AG09309 (cell line): ENCODE data around the gene ZC3H10.

Experiments used
- DNase-seq: peaks from one replicate; pipeline ENCODE4 v3.0.0-alpha.2; 2010; ENCODE audit warnings: low read depth
- H3K4me3 ChIP-seq: 2 replicates; pipeline ENCODE4 v1.5.1; 2011; ENCODE audit warnings: mild to moderate bottlenecking, low read depth, low read length, moderate library complexity; ENCODE audit not compliant: control insufficient read depth
- TF ChIP-seq, protein P1 (sequence below): IDR thresholded peaks from 2 replicates; pipeline ENCODE4 v1.5.1; 2011; ENCODE audit warnings: mild to moderate bottlenecking, low read depth, low read length, inconsistent platforms; ENCODE audit not compliant: insufficient read depth, control insufficient read depth; ENCODE audit errors: missing control alignments

ZC3H10 gene

DNA sequence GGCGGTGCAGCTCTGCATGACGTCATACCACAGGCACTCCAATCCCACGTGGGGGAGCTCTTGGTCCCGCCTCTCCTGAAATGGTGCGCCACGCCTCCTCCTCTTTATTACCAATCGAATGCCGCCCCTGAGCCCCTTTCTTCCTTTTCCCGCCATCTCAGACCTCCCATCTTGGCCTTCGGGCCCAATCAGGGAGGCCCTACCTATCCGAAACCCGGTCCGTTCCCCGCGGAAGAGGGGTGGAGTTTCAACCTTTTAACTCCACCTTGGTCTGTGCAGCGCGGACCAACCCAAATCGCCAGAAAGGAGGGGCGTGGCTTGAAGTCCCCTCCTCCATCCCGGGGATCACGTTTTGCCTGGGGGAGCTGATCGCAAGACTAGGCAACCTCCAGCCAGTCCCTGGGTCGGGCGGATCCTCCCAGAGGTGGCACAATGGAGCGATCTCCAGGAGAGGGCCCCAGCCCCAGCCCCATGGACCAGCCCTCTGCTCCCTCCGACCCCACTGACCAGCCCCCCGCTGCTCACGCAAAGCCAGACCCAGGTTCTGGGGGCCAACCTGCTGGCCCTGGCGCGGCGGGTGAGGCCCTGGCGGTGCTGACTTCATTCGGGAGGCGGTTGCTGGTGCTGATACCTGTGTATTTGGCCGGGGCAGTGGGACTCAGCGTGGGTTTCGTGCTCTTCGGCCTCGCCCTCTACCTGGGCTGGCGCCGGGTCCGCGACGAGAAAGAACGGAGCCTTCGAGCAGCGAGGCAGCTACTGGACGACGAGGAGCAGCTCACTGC lies 10.0 kb downstream of the ZC3H10 start, which contains the start of gene ESYT1:
Gene ESYT1, plus strand, starts transcription at position 380 of the 782 bp plus-strand sequence. Its CDS starts 53 bp downstream, at position 433.
- DNase-seq: peak; percentile 99
- peak within 1 kb of the TSS; percentile 95 for H3K4me3 ChIP-seq
- TF ChIP-seq, protein P1, sequence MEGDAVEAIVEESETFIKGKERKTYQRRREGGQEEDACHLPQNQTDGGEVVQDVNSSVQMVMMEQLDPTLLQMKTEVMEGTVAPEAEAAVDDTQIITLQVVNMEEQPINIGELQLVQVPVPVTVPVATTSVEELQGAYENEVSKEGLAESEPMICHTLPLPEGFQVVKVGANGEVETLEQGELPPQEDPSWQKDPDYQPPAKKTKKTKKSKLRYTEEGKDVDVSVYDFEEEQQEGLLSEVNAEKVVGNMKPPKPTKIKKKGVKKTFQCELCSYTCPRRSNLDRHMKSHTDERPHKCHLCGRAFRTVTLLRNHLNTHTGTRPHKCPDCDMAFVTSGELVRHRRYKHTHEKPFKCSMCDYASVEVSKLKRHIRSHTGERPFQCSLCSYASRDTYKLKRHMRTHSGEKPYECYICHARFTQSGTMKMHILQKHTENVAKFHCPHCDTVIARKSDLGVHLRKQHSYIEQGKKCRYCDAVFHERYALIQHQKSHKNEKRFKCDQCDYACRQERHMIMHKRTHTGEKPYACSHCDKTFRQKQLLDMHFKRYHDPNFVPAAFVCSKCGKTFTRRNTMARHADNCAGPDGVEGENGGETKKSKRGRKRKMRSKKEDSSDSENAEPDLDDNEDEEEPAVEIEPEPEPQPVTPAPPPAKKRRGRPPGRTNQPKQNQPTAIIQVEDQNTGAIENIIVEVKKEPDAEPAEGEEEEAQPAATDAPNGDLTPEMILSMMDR: no peak

DNA sequence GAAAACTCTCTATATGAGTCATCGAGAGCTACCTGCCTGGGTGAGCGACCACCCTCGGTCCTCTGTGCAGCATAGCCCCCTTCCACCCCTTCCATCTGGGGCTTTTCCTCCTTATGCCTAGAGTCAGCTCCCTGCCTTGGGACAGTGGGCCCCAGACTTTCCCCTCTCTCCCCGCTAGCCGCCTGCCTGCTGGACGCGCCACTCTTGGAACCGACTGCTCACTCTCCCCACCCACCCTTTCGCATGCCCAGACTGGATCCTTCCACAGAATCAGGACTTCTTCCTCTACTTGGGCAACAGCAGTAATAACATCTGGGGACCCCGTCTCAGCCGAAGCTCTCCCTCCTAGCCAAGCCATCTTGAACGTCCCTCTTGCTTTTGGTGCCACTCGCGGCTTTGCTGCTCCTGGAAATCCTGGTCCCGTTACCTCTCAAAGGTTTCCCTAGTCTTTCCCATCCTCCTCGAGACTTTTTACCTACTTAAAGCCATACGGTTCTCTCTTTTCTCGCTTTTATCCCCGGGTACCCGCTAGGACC lies 10.7 kb downstream of the ZC3H10 start:
- TF ChIP-seq, protein P1: no peak
- no peak for DNase-seq
- H3K4me3 ChIP-seq: peak overlapping the region; percentile 95

DNA sequence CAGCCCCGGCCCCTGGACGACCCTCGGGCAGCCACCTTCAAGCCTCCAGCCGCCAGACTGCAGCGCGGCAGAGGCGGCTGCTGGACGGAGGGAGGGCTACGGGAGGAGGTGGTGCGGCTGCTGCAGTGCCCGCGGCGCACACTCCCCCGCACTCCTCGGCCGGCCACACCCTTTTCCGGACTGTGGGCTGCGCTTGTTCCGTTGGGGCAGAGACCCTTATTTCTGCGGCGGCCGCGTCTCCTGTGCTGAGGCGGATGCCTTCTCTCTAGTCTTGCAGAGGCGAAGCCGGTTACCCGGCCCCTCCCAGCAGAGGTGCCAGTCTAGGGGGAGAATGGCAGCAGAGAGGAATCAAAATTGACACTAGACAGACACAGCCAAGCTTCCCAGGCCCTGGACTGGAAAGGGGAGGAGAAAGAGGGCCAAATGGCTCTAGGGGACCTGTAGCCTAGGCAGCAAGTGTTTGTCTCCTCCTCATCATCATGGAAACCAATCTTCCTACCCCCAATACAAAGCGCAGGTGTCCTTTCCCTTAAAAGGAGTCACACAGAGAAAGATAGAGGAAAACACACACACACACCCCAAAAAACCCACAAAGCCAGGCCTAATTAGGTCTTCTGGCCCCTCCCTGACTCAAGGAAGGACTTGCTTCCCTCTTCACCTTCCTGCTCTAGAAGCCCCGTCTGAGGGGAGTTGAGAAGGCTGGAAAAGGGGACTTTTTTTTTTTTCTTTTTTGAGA lies 11.3 kb downstream of the ZC3H10 start:
- no peak for DNase-seq
- TF ChIP-seq, protein P1: no peak
- H3K4me3 ChIP-seq: peak overlapping the region; percentile 95

DNA sequence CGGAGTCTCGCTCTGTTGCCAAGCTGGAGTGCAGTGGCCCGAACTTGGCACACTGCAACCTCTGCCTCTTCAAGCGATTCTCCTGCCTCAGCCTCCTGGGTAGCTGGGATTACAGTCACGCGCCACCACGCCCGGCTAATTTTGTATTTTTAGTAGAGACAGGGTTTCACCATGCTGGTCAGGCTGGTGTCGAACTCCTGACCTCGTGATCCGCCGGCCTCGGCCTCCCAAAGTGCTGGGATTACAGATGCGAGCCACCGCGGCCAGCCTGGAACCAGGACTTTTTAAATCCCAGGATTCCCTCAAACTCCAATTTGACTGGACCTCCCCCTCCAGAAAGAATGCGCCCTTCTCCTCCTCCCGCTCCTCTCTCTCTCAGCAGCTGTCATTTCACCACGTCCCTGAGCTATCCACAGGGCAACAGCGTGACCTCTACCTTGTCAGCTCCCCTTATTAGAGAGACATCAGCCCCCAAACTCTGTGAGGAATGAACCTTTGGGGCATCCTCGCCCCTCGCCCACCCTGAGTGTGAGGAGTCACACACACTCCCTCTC lies 12.0 kb downstream of the ZC3H10 start:
- H3K4me3 ChIP-seq: peak overlapping the region; percentile 95
- no peak for DNase-seq
- TF ChIP-seq, protein P1: no peak

DNA sequence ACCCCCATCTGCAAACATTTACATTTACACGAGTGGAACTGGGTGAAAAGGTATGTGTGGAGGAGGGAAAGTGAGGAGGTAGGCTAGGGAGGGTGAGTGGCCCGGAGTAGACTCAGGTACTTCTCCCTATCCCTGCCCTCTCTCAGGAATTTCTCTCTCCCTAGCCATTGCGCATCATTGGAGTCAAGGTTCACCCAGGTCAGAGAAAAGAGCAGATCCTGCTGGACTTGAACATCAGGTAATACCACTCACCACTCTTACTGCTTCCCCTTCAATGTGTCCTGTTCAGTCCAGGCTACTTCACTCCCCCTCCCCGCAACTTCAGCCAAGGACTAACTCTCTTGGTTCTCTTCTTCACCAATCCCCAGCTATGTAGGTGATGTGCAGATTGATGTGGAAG lies 12.8 kb downstream of the ZC3H10 start:
- no peak overlapping the region for H3K4me3 ChIP-seq
- TF ChIP-seq, protein P1: no peak
- no peak for DNase-seq

DNA sequence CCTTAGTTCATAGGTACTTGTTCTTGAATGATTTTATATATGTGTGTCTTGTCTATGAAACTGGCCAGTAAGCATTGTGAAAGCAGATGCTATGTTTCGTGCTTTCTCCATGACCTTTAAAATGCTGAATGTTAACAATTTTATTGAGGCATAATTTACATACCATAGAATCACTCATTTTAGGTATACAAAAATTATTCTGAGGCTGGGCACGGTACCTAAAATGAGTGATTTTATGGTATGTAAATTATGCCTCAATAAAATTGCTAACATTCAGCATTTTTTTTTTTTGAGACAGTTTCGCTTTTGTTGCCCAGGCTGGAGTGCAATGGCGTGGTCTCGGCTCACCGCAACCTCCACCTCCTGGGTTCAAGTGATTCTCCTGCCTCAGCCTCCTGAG lies 16.8 kb downstream of the ZC3H10 start:
- H3K4me3 ChIP-seq: no peak overlapping the region
- no peak for DNase-seq
- TF ChIP-seq, protein P1: no peak
